ENCODE data around the gene ANO1.

ANO1 gene

GRCh38 chr11:70097783-70098563 is 19.9 kb downstream of the ANO1 start:
- DNase-seq (ENCODE audit: low read depth): no peak

- DNase-seq (ENCODE audit: low read depth): no peak
Measured at GRCh38 chr11:70098936-70099335, 20.8 kb downstream of the ANO1 start.

GRCh38 chr11:70099578-70100279 is 21.6 kb downstream of the ANO1 start:
- DNase-seq (ENCODE audit: low read depth): no peak

GRCh38 chr11:70100280-70100603 is 22.1 kb downstream of the ANO1 start:
- DNase-seq (ENCODE audit: low read depth): no peak

GRCh38 chr11:70100791-70101190 is 22.7 kb downstream of the ANO1 start:
- no peak for DNase-seq (ENCODE audit: low read depth)

GRCh38 chr11:70103256-70103975 is 25.3 kb downstream of the ANO1 start:
- DNase-seq (ENCODE audit: low read depth): no peak

- no peak for DNase-seq (ENCODE audit: low read depth)
Measured at GRCh38 chr11:70104419-70104818, 26.3 kb downstream of the ANO1 start.

GRCh38 chr11:70104961-70105360 is 26.8 kb downstream of the ANO1 start:
- no peak for DNase-seq (ENCODE audit: low read depth)

GRCh38 chr11:70105369-70105754 is 27.2 kb downstream of the ANO1 start:
- no peak for DNase-seq (ENCODE audit: low read depth)

- no peak for DNase-seq (ENCODE audit: low read depth)
Measured at GRCh38 chr11:70105755-70106571, 27.8 kb downstream of the ANO1 start.

- no peak for DNase-seq (ENCODE audit: low read depth)
Measured at GRCh38 chr11:70106757-70107156, 28.6 kb downstream of the ANO1 start.

- DNase-seq (ENCODE audit: low read depth): no peak
Measured at GRCh38 chr11:70107191-70107590, 29.1 kb downstream of the ANO1 start.

GRCh38 chr11:70107756-70108155 is 29.6 kb downstream of the ANO1 start:
- DNase-seq (ENCODE audit: low read depth): no peak

- DNase-seq (ENCODE audit: low read depth): no peak
Measured at GRCh38 chr11:70108250-70108649, 30.1 kb downstream of the ANO1 start.

GRCh38 chr11:70109006-70109405 is 30.9 kb downstream of the ANO1 start:
- DNase-seq (ENCODE audit: low read depth): no peak

- no peak for DNase-seq (ENCODE audit: low read depth)
Measured at GRCh38 chr11:70109903-70110302, 31.8 kb downstream of the ANO1 start.

- no peak for DNase-seq (ENCODE audit: low read depth)
Measured at GRCh38 chr11:70110538-70111055, 32.5 kb downstream of the ANO1 start.

GRCh38 chr11:70111269-70112016 is 33.3 kb downstream of the ANO1 start:
- no peak for DNase-seq (ENCODE audit: low read depth)

- no peak for DNase-seq (ENCODE audit: low read depth)
Measured at GRCh38 chr11:70112017-70112434, 33.9 kb downstream of the ANO1 start.

- DNase-seq (ENCODE audit: low read depth): no peak
Measured at GRCh38 chr11:70113801-70114200, 35.7 kb downstream of the ANO1 start.

GRCh38 chr11:70115778-70116177 is 37.7 kb downstream of the ANO1 start:
- no peak for DNase-seq (ENCODE audit: low read depth)

Data from stimulated activated CD4-positive, alpha-beta T cell treated with anti-CD3 and anti-CD28 coated beads, Interleukin-2, amount 100 ng/mL, for 4 hours (primary cell).